Central memory CD8-positive, alpha-beta T cell (primary cell): ENCODE results near the gene TOLLIP.
"Not testable (repeated sequence)": the region's sequence is repeated elsewhere in the genome, so short reads cannot be mapped to it uniquely, and the experiment has no call there.

Experiments used
- ATAC-seq: fragments of 150-1000 bp; cut with Tn5 transposase; replicated peaks from 2 replicates; pipeline ENCODE4 v1.10.0; 2022; ENCODE audit warnings: mild to moderate bottlenecking, moderate FRiP score, moderate number of reproducible peaks; ENCODE audit not compliant: poor library complexity, severe bottlenecking; ENCODE audit errors: extremely low read depth
- DNase-seq, 2 donors: peaks; one replicate each; pipeline ENCODE4 v3.0.0; 2021; ENCODE audit warnings: low spot score in 2 of 2
- H3K27ac Mint-ChIP-seq: one replicate; pipeline ENCODE4 v1.8.0; 2022; ENCODE audit warnings: low read depth, mild to moderate bottlenecking, moderate library complexity, mixed read lengths
- H3K27me3 Mint-ChIP-seq: one replicate; pipeline ENCODE4 v1.8.0; 2022; ENCODE audit warnings: mixed read lengths
- H3K36me3 Mint-ChIP-seq: one replicate; pipeline ENCODE4 v1.8.0; 2022; ENCODE audit warnings: mild to moderate bottlenecking, moderate library complexity, mixed read lengths; ENCODE audit not compliant: insufficient read depth
- H3K4me1 Mint-ChIP-seq: one replicate; pipeline ENCODE4 v1.8.0; 2022; ENCODE audit warnings: mixed read lengths
- H3K4me3 Mint-ChIP-seq: one replicate; pipeline ENCODE4 v1.8.0; 2022; ENCODE audit warnings: mild to moderate bottlenecking, moderate library complexity, mixed read lengths
- H3K9me3 Mint-ChIP-seq: one replicate; pipeline ENCODE4 v1.8.0; 2022; ENCODE audit warnings: mixed read lengths

Gene TOLLIP

DNA sequence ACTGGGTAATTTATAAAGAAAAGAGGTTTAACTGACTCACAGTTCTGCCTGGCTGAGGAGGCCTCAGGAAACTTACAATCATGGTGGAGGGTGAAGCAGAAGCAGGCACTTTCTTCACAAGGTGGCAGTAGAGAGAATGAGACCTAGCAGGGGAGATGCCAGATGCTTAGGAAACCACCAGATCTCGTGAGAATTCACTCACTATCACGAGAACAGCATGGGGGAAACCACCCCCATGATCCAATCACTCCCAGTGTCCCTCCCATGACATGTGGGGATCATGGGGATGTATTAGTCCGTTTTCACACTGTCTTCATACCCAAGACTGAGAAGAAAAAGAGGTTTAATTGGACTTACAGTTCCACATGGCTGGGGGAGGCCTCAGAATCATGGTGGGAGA, 45.0 kb downstream of the TOLLIP start:
- not testable (repeated sequence) for H3K27ac Mint-ChIP-seq, H3K27me3 Mint-ChIP-seq, ATAC-seq, H3K9me3 Mint-ChIP-seq, H3K36me3 Mint-ChIP-seq, H3K4me3 Mint-ChIP-seq
- peaks cover 17% of the 10 kb centered on the region for H3K4me1 Mint-ChIP-seq
- DNase-seq: peak in 1 of 2 donors; percentile 18

- Mint-ChIP-seq H3K4me3 (peak overlapping the region; percentile 82), H3K27ac (peak overlapping the region; percentile 88), H3K27me3 (no peaks in the 10 kb centered on the region), H3K36me3 (peaks cover 7% of the 10 kb centered on the region), H3K9me3 (peaks cover 4% of the 10 kb centered on the region), H3K4me1 (peaks cover 17% of the 10 kb centered on the region)
- DNase-seq (no peak), ATAC-seq (peak; percentile 72)
Observed at GRCh38 chr11:1263010-1263409, 46.4 kb downstream of the TOLLIP start.

DNA sequence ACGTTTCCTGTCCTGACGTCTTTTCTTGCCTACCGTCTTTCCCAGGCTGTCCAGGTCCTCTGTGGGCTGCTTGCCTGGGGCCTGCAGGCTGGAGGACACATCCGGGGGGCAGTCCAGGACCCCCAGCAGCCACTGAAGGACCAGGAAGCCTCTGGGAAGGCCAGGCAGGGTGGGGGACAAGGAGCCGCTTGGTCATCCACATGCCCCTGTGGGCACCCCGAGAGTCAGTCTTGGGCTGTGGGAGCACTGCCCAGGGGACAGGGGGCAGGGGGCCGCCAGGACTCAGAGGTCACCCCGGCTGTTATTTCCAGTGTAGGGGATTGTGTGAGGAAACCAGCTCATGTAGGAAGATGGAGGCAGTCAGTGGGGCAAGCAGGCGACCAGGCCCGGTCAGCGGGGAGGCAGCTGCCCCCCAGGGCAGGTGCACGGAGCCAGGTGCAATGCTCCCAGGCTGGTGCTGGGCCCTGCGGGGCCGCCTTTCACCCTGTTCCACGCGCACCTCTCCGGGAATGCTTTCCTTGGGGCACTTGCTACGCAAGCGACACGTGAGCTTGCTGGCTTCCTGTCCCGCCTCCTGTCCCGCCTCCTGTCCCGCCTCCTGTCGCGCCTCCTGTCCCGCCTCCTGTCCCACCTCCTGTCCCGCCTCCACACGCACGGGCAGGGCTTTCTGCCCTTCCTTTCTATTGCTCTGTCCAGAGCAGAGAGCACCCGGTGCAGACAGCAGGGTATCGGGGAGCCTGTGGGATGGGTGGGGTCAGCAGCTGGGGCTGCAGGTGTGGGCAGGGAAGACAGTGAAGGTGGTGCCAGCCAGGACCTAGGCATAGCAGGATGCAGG, 47.0 kb downstream of the TOLLIP start:
- peak; percentile 92 for ATAC-seq
- Mint-ChIP-seq H3K4me1 (peaks cover 17% of the 10 kb centered on the region), H3K36me3 (peaks cover 7% of the 10 kb centered on the region), H3K27me3 (no peaks in the 10 kb centered on the region), H3K9me3 (peaks cover 4% of the 10 kb centered on the region), H3K4me3 (peak overlapping the region; percentile 82), H3K27ac (peak overlapping the region; percentile 88)
- peak; percentile 65 to 87 for DNase-seq

GRCh38 chr11:1261241-1262071, 48.0 kb downstream of the TOLLIP start:
- Mint-ChIP-seq H3K9me3 (peaks cover 4% of the 10 kb centered on the region), H3K36me3 (peaks cover 7% of the 10 kb centered on the region), H3K4me1 (peaks cover 17% of the 10 kb centered on the region), H3K27ac (peak overlapping the region; percentile 88), H3K27me3 (no peaks in the 10 kb centered on the region), H3K4me3 (peak overlapping the region; percentile 82)
- ATAC-seq: no peak
- no peak for DNase-seq

DNA sequence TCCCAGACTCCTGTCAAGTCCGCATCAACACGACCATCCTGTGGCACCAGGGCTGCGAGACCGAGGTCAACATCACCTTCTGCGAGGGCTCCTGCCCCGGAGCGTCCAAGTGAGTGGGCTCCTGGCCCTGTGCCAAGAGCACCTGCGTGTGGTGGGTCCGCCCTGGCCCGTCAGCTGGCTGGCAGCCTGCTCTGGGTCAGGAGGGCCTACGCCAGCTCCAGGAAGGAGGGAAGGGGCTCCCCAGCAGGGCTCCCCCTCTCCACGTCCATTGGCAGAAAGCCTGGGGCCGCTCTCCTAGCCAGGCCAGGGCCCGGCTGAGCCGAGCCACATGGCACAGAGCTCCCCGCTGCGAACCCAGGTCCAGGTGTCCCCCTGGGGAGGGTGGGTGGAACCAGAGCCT, 48.8 kb downstream of the TOLLIP start:
- no peak for ATAC-seq
- Mint-ChIP-seq H3K27ac (no peak overlapping the region), H3K36me3 (peaks cover 7% of the 10 kb centered on the region), H3K4me3 (peak overlapping the region; percentile 16), H3K4me1 (peaks cover 17% of the 10 kb centered on the region), H3K9me3 (peaks cover 4% of the 10 kb centered on the region), H3K27me3 (no peaks in the 10 kb centered on the region)
- no peak for DNase-seq

GRCh38 chr11:1260023-1260501, 49.4 kb downstream of the TOLLIP start:
- Mint-ChIP-seq H3K27me3 (no peaks in the 10 kb centered on the region), H3K4me3 (no peak overlapping the region), H3K9me3 (peaks cover 4% of the 10 kb centered on the region), H3K36me3 (peaks cover 7% of the 10 kb centered on the region), H3K27ac (no peak overlapping the region), H3K4me1 (peaks cover 17% of the 10 kb centered on the region)
- DNase-seq (no peak), ATAC-seq (no peak)

DNA sequence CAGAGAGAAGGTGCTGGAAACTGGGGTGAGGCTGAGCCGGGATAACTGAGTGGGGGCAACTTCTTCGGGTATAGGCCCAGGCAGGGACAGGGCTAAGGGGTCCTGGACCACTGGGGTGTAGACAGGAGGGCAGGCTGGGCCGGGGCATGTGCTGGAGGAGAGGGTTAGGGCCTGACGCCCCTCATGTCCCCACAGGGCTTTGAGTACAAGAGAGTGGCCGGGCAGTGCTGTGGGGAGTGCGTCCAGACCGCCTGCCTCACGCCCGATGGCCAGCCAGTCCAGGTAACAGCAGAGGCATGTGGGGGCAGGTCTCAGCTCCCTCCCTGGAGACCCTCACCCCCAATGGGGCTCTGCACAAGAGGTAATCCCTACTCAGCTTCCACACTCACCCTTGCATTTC, 49.9 kb downstream of the TOLLIP start:
- Mint-ChIP-seq H3K36me3 (peaks cover 7% of the 10 kb centered on the region), H3K4me3 (no peak overlapping the region), H3K27me3 (no peaks in the 10 kb centered on the region), H3K27ac (no peak overlapping the region), H3K4me1 (peaks cover 16% of the 10 kb centered on the region), H3K9me3 (peaks cover 3% of the 10 kb centered on the region)
- DNase-seq: no peak
- ATAC-seq: no peak

DNA sequence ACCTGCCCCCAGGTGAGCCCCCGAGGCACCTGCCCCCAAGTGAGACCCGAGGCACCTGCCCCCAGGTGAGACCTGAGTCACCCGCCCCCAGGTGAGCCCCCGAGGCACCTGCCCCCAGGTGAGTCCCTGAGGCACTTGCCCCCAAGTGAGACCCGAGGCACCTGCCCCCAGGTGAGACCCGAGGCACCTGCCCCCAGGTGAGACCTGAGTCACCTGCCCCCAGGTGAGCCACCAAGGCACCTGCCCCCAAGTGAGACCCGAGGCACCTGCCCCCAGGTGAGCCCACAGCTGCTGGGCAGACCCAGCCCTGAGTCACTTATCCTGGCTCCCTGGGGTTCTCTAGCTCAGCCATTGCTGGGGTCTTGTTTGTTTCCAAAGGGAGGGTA, 50.4 kb downstream of the TOLLIP start:
- no peak overlapping the region for H3K4me3 Mint-ChIP-seq
- no peak overlapping the region for H3K27ac Mint-ChIP-seq
- no peak for DNase-seq
- H3K27me3 Mint-ChIP-seq: no peaks in the 10 kb centered on the region
- peaks cover 12% of the 10 kb centered on the region for H3K4me1 Mint-ChIP-seq
- H3K9me3 Mint-ChIP-seq: no peaks in the 10 kb centered on the region
- ATAC-seq: no peak
- peaks cover 7% of the 10 kb centered on the region for H3K36me3 Mint-ChIP-seq

DNA sequence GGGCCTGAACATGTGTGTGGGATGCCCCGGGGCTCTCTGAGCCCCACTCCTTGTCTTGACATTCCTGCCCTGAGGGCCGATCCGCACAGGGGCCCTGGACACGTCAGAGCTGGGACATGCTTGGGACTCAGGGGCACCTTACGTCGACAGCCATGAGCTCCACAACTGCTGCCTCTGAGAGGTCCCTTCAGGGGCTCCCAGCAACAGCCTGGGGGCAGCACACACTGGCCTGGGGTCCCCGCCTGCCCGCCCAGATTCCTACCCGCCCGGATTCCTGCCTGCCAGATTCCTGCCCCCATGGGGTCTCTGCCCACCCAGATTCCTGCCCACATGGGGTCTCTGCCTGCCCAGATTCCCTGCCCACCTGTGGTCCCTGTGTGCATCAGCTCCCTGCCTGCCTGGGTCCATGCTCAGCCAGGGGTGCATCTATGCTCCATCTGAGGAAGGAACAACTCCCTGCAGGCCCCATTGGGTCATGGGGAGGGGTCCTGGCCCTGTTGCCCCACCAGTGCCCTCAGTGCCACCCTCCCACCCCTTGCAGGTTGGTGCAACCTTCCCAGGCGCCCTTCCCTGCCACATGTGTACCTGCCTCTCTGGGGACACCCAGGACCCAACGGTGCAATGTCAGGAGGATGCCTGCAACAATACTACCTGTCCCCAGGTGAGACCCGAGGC, 50.9 kb downstream of the TOLLIP start:
- no peak for ATAC-seq
- no peak for DNase-seq
- Mint-ChIP-seq H3K27me3 (no peaks in the 10 kb centered on the region), H3K9me3 (no peaks in the 10 kb centered on the region), H3K27ac (no peak overlapping the region), H3K4me3 (no peak overlapping the region), H3K4me1 (peaks cover 12% of the 10 kb centered on the region), H3K36me3 (peaks cover 9% of the 10 kb centered on the region)

GRCh38 chr11:1257916-1258315, 51.5 kb downstream of the TOLLIP start:
- Mint-ChIP-seq H3K9me3 (no peaks in the 10 kb centered on the region), H3K36me3 (peaks cover 9% of the 10 kb centered on the region), H3K27me3 (no peaks in the 10 kb centered on the region), H3K4me3 (no peak overlapping the region), H3K4me1 (peaks cover 12% of the 10 kb centered on the region), H3K27ac (no peak overlapping the region)
- ATAC-seq: no peak
- DNase-seq: no peak

DNA sequence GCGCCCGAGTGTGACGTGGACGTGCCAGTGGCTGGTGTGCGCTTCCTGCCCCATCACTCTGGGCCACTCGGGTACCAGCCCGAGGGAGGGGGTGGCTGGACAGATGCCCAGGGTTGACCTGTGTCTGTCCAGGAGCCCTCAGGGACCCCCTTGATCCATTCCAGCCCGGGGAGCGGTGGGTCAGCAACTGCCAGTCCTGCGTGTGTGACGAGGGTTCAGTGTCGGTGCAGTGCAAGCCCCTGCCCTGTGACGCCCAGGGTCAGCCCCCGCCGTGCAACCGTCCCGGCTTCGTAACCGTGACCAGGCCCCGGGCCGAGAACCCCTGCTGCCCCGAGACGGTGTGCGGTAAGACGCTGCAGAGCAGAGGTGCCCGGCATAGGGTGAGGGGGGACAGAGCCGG, 52.1 kb downstream of the TOLLIP start:
- peaks cover 9% of the 10 kb centered on the region for H3K36me3 Mint-ChIP-seq
- H3K27ac Mint-ChIP-seq: no peak overlapping the region
- H3K4me3 Mint-ChIP-seq: no peak overlapping the region
- ATAC-seq: no peak
- peaks cover 6% of the 10 kb centered on the region for H3K4me1 Mint-ChIP-seq
- H3K27me3 Mint-ChIP-seq: no peaks in the 10 kb centered on the region
- DNase-seq: no peak
- H3K9me3 Mint-ChIP-seq: no peaks in the 10 kb centered on the region

DNA sequence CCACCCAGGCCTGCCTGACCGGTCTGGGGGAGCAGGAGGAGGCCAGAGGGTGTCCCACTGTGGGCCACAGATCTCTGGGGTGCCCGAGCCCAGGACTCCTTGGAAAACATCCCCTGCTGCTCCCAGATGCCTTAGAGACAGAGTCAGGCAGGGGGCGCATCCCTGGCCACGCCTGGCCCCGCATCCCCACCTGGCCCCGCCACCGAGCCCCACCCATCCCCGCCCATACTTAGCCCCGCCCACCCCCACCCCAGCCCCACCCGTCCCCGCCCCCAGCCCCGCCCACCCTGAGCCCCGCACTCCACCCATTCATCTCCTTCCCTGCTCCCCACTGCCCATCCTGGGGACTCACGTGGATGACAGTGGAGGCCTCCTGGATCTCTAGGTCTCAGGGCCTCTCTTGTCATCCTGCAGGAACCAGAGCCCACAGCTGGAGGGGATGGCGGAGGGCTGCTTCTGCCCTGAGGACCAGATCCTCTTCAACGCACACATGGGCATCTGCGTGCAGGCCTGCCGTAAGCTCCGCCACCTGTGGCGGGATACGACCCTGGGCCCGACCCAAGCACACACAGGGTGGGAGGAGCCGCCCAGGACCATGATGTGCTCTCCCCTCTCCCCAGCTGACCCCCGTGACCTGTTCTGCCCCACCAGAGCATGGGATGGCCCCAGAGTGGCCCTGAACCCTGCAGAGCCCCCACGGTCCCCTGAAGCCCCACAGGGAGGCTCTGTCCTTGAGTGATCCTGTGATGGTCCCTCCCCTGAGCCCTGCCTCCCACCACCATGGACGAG, 53.0 kb downstream of the TOLLIP start:
- Mint-ChIP-seq H3K4me1 (peaks cover 7% of the 10 kb centered on the region), H3K9me3 (no peaks in the 10 kb centered on the region), H3K27me3 (no peaks in the 10 kb centered on the region), H3K4me3 (no peak overlapping the region), H3K27ac (peak overlapping the region; percentile 22), H3K36me3 (peaks cover 8% of the 10 kb centered on the region)
- ATAC-seq (no peak), DNase-seq (no peak)
